Heart right ventricle (tissue), 16 donors: Measurements from ENCODE around the gene MOK. TPM values are rescaled to one million over a fixed set of nuclear protein-coding genes. Genes with fewer than 3 reads are reported as not detected.
"Not testable (repeated sequence)": the region's sequence is repeated elsewhere in the genome, so short reads cannot be mapped to it uniquely, and the experiment has no call there.

Experiments used
- ATAC-seq, 8 donors: fragments of 200-7000 bp; cut with Tn5 transposase; one replicate each; pipeline ENCODE4 v1.9.1; 2020; ENCODE audit warnings: mild to moderate bottlenecking in 8 of 8, moderate library complexity in 8 of 8, moderate number of reproducible peaks in 1 of 8
- DNase-seq, 2 donors: peaks; one replicate each; pipeline ENCODE4 v3.0.0-alpha.2; 2020
- H3K27ac ChIP-seq, 10 donors: fragments of 200-600 bp; sonication (generic) in 2 of 10; one replicate each; pipeline versions ENCODE4 v1.5.0 to v1.8.0; 2020 to 2022; ENCODE audit warnings: mild to moderate bottlenecking in 3 of 10
- H3K27me3 ChIP-seq, 7 donors: fragments of 200-600 bp; one replicate each; pipeline ENCODE4 v1.8.0; 2021 to 2022; ENCODE audit warnings: mild to moderate bottlenecking in 2 of 7
- H3K36me3 ChIP-seq, 9 donors: fragments of 200-600 bp; sonication (generic) in 1 of 9; one replicate each; pipeline versions ENCODE4 v1.5.0 to v1.8.0; 2020 to 2022; ENCODE audit warnings: mild to moderate bottlenecking in 2 of 9
- H3K4me1 ChIP-seq, 9 donors: fragments of 200-600 bp; sonication (generic) in 1 of 9; one replicate each; pipeline versions ENCODE4 v1.5.0 to v1.8.0; 2020 to 2022; ENCODE audit warnings: mild to moderate bottlenecking in 4 of 9
- H3K4me3 ChIP-seq, 10 donors: fragments of 200-600 bp; sonication (generic) in 2 of 10; one replicate each; pipeline versions ENCODE4 v1.5.0 to v1.8.0; 2020 to 2022; ENCODE audit warnings: mild to moderate bottlenecking in 7 of 10, moderate library complexity in 2 of 10
- H3K9me3 ChIP-seq, 11 donors: fragments of 200-600 bp in 10 of 11; sonication (generic) in 2 of 11; one replicate each; pipeline versions ENCODE4 v1.5.0 to v1.8.0; 2013 to 2022; ENCODE audit warnings: mild to moderate bottlenecking in 2 of 11, control low read depth in 1 of 11, moderate library complexity in 1 of 11
- WGBS, 2 donors: extraction: QIAGEN DNeasy Blood & Tissue Kit; methylation state at CpG; one replicate each; pipeline ENCODE4 v1.1.7; 2013; ENCODE audit warnings: inconsistent platforms in 1 of 2; 5-methylcytosine and 5-hydroxymethylcytosine counted together
- intact Hi-C, 10 donors: fragments of 100-400 bp; cut with DNase I; formaldehyde crosslinking; loops; one replicate each; pipeline versions ENCODE4 v1.11.1 to v1.14.2; 2022
- polyA plus RNA-seq, 2 donors: library from polyadenylated mRNA; stranded (reverse); fragments of 200-250 nt; gene quantifications; one replicate each; pipeline ENCODE4 v1.2.3, GENCODE V29; 2013
- total RNA-seq, 10 donors: library from RNA; stranded (reverse); fragmentation: NEBNext Ultra II Directional in 3 of 10; extraction: Animal tissue kit (Norgen Biotek cat#: 25700) in 3 of 10; gene quantifications; one replicate each; pipeline versions ENCODE4 v1.2.1 to v1.2.4, GENCODE V29; 2021 to 2023
- TF ChIP-seq, protein P1 (sequence below), 9 donors: fragments of 200-600 bp; sonication (generic) in 2 of 9; IDR thresholded peaks; one replicate each; pipeline versions ENCODE4 v1.5.0 to v1.8.0; 2021 to 2022; ENCODE audit warnings: antibody characterized with exemption in 9 of 9, mild to moderate bottlenecking in 5 of 9, moderate library complexity in 1 of 9
- donor health status: Arrhythmogenic right ventricular cardiomyopathy.
- donor health status: ischemic (EF 13 %, LVEDD 7.1; RV severe dilation, severe dysfunction).
- donor health status: healthy with polysubstance abuse.
- donor health status: DM: no; HTN: yes; CAD: no.
- donor health status: DM: no; HTN: no; CAD: no.
- donor health status: ischemic (EF 25% LVEDD 6.9; RV normal size, moderate dysfunction).
- donor health status: ischemic (EF 25% LVEDD 5.7; RV mildly dilated, moderate dysfunction).
- donor health status: healthy.
- donor health status: DM: yes; HTN: yes; CAD: no.
- donor health status: Ischemic cardiomyopathy.
- donor health status: ischemic (EF 35%, LVEDD 5.7; RV mildly dilated, moderate dysfunction).
- donor health status: nonischemic (EF 11% LVEDD 7.7; RV severe dilation, severe dysfunction).
- donor health status: DM: yes; HTN: yes; CAD: no.
- donor health status: PGD.
- donor health status: ischemic (EF 29% LVEDD 5.4; RV normal size, mild dysfunction).
- donor health status: nonischemic (EF 23%, LVEDD 6.1; RV moderate dilation, normal function).

MOK gene
- total and polyA plus RNA-seq, 12 donors, result 6.6 to 19.8 (median 10.0) TPM

DNA sequence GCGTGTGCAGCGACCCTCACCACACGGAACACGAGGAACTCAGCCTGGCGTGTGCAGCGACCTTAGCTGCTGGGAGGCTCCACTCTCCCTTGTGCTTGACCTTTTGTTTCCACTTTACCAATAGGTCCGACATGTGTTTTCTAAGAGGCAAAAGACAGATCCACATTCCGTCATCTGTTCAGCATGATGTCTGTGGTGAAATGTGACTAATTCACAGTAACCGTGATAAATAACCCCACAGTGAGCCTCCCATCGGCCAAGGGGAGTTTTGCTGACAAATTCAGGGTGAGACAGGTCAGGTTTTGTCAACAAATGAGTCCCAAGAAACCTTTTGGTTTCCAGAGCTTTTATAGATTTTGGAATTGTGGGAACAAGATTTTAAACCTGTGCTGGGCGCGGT is 55.9 kb downstream of the MOK start:
- WGBS, 2 donors, result 90 to 91% methylated on average over 12 of the region's 12 CpGs
- DNase-seq (no peak), ATAC-seq (no peak)
- intact Hi-C loops, result no loop called here
- no peak overlapping the region for H3K4me3 ChIP-seq
- peaks cover 0 to 10% (median 0%) of the 10 kb centered on the region in 9 donors for H3K4me1 ChIP-seq
- no peaks in the 10 kb centered on the region for H3K27me3 ChIP-seq
- H3K27ac ChIP-seq, result no peak overlapping the region
- TF ChIP-seq, protein P1, sequence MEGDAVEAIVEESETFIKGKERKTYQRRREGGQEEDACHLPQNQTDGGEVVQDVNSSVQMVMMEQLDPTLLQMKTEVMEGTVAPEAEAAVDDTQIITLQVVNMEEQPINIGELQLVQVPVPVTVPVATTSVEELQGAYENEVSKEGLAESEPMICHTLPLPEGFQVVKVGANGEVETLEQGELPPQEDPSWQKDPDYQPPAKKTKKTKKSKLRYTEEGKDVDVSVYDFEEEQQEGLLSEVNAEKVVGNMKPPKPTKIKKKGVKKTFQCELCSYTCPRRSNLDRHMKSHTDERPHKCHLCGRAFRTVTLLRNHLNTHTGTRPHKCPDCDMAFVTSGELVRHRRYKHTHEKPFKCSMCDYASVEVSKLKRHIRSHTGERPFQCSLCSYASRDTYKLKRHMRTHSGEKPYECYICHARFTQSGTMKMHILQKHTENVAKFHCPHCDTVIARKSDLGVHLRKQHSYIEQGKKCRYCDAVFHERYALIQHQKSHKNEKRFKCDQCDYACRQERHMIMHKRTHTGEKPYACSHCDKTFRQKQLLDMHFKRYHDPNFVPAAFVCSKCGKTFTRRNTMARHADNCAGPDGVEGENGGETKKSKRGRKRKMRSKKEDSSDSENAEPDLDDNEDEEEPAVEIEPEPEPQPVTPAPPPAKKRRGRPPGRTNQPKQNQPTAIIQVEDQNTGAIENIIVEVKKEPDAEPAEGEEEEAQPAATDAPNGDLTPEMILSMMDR (IDR thresholded peaks at IDR 0.05), result no peak
- H3K36me3 ChIP-seq, result peaks cover 0 to 23% (median 0%) of the 10 kb centered on the region in 9 donors
- H3K9me3 ChIP-seq, result no peaks in the 10 kb centered on the region

DNA sequence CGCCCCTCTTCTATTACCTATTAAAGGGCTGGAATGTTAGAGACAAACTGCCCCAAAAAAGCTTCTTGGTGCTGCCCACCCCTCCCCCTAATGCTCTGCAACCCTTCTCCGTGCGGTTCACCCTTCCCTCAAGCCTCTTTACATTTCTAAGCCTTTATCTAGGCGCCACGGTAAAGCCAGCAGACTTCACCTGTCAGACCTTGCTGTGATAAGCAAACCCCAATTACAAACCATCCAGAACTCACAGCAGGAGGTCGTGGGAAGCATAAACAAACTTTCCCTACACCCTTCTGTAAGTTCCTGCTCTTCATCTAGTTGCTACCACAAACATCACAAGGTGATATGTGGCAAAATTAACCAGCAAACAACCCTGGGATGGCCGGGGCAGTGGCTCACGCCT is 56.8 kb downstream of the MOK start:
- Histone ChIP-seq H3K27ac (no peak overlapping the region), H3K36me3 (peaks cover 0 to 23% (median 0%) of the 10 kb centered on the region in 9 donors), H3K27me3 (no peaks in the 10 kb centered on the region), H3K4me3 (no peak overlapping the region), H3K9me3 (no peaks in the 10 kb centered on the region), H3K4me1 (peaks cover 0 to 3% (median 0%) of the 10 kb centered on the region in 9 donors)
- intact Hi-C loops, result no loop called here
- WGBS, 2 donors, result 82 to 84% methylated on average over 8 of the region's 8 CpGs
- TF ChIP-seq, protein P1 (IDR thresholded peaks at IDR 0.05), result no peak
- DNase-seq, result no peak
- no peak for ATAC-seq

DNA sequence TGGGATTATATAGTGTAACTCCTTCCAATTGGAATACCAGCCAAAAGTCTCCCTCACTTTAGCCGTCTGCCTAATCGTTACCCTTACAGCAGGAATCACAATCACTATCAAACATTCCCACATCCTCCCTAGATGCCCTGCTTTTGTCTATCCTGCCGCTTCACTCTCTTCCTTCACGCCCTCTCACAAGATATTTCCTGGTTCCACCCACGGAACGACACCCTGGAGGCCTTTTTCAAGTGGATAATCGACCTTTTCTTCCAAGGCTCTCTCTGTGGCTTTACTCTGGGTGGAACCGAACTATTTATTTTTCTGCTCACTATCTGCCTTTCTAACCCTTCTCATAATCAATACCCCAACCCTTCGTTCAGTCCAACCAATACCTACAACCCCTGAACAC is 58.9 kb downstream of the MOK start:
- 57 to 61% methylated on average over 9 of the region's 9 CpGs for WGBS, 2 donors
- intact Hi-C loops, result no loop called here
- Histone ChIP-seq H3K36me3 (peaks cover 0 to 18% (median 0%) of the 10 kb centered on the region in 9 donors), H3K27me3 (no peaks in the 10 kb centered on the region), H3K4me3 (no peak overlapping the region), H3K27ac (no peak overlapping the region), H3K9me3 (no peaks in the 10 kb centered on the region), H3K4me1 (no peaks in the 10 kb centered on the region)
- no peak for DNase-seq
- TF ChIP-seq, protein P1 (IDR thresholded peaks at IDR 0.05), result no peak
- ATAC-seq, result no peak

DNA sequence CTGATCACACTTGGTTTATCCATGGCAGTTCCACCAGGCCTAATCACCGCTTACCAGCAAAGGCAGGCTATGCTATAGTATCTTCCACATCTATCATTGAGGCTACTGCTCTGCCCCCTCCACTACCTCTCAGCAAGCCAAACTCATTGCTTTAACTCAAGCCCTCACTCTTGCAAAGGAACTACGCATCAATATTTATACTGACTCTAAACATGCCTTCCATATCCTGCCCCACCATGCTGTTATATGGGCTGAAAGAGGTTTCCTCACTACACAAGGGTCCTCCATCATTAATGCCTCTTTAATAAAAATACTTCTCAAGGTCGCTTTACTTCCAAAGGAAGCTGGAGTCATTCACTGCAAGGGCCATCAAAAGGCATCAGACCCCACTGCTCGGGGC is 61.2 kb downstream of the MOK start:
- H3K4me1 ChIP-seq, DNase-seq, H3K4me3 ChIP-seq, H3K9me3 ChIP-seq, ATAC-seq, H3K27ac ChIP-seq, H3K27me3 ChIP-seq, intact Hi-C loops, H3K36me3 ChIP-seq: not testable (repeated sequence)
- WGBS, 2 donors, result 96 to 99% methylated on average over 4 of the region's 4 CpGs

DNA sequence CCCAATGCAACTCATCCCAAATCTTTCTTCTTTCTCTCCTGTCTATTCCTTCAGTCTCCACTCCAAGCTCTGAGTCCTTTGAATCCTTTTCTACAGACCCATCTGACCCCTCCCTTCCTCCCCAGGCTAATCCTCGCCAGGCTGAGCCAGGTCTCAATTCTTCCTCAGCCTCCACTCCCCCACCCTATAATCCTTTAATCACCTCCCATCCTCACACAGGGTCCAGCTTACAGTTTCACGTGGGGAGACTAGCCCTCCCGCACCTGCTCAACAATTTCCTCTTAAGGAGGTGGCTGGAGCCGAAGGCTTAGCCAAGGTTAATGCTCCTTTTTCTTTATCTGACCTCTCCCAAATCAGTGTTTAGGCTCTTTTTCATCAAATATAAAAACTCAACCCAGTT is 63.8 kb downstream of the MOK start:
- TF ChIP-seq, protein P1 (IDR thresholded peaks at IDR 0.05), result no peak

DNA sequence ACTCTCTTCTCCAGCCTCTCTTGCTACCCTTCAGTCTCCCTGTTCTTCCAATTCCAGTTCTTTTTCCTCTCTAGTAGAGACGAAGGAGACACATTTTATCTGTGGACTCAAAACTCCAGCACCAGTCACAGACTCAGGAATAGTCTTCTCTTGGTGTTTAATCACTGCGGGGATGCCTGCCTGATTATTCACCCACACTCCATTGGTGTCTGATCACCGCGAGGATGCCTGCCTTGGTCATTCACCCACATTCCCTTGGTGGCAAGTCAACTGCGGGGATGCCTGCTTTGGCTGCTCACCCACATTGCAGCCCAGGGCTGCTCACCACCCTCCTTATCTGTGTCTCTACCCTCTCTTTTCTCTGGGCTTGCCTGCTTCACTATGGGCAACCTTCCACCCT is 64.5 kb downstream of the MOK start:
- H3K4me1 ChIP-seq, H3K27me3 ChIP-seq, H3K9me3 ChIP-seq, intact Hi-C loops, H3K36me3 ChIP-seq, H3K4me3 ChIP-seq, ATAC-seq, H3K27ac ChIP-seq, DNase-seq: not testable (repeated sequence)
- 95 to 97% methylated on average over 5 of the region's 5 CpGs for WGBS, 2 donors

More for the DNA sequence above, 63.8 kb downstream of the MOK start:
- 84 to 87% methylated on average over 4 of the region's 4 CpGs for WGBS, 2 donors
- no peak overlapping the region for H3K27ac ChIP-seq
- H3K4me3 ChIP-seq, result no peak overlapping the region
- H3K27me3 ChIP-seq, result no peaks in the 10 kb centered on the region
- DNase-seq (no peak), ATAC-seq (no peak)
- H3K36me3 ChIP-seq, result no peaks in the 10 kb centered on the region
- no peaks in the 10 kb centered on the region for H3K4me1 ChIP-seq
- no peaks in the 10 kb centered on the region for H3K9me3 ChIP-seq
- intact Hi-C loops, result no loop called here
